Measurements from ENCODE around the gene CCDC150.

The CCDC150 gene

GRCh38 chr2:196639180-196640030, at the start of gene CCDC150:
Gene CCDC150, plus strand, starts transcription at chr2:196639715. Its CDS starts 52 bp downstream, at chr2:196639767.
- peak; percentile 44; the same call in 1 of the 2 replicates for TF ChIP-seq MAX (IDR thresholded peaks at IDR 0.05; ENCODE audit: low read depth, low read length)
- TF ChIP-seq MYC (IDR thresholded peaks at IDR 0.05; ENCODE audit: low read depth, low read length), result peak; percentile 61; the same call in 1 of the 2 replicates
- no peak for TF ChIP-seq CTCF (IDR thresholded peaks at IDR 0.05; ENCODE audit: low read depth, low read length)
- TF ChIP-seq POLR2A (IDR thresholded peaks at IDR 0.05; ENCODE audit: extremely low read depth, insufficient read length), result peak; percentile 51
- DNase-seq (ENCODE audit: low read depth), result peak; percentile 97
- H3K4me3 ChIP-seq (ENCODE audit: low read depth, low read length), result peak within 1 kb of the TSS; percentile 96

GRCh38 chr2:196590286-196590685, 49.2 kb upstream of the CCDC150 start:
- TF ChIP-seq CTCF (IDR thresholded peaks at IDR 0.05; ENCODE audit: low read depth, low read length) (no peak), MYC (IDR thresholded peaks at IDR 0.05; ENCODE audit: low read depth, low read length) (no peak)
- no peak for DNase-seq (ENCODE audit: low read depth)
- no peak overlapping the region for H3K4me3 ChIP-seq (ENCODE audit: low read depth, low read length)

GRCh38 chr2:196591004-196591403, 48.5 kb upstream of the CCDC150 start:
- H3K4me3 ChIP-seq (ENCODE audit: low read depth, low read length), result no peak overlapping the region
- DNase-seq (ENCODE audit: low read depth), result no peak
- no peak for TF ChIP-seq POLR2A (IDR thresholded peaks at IDR 0.05; ENCODE audit: extremely low read depth, insufficient read length)
- no peak for TF ChIP-seq MAX (IDR thresholded peaks at IDR 0.05; ENCODE audit: low read depth, low read length)
- no peak for TF ChIP-seq MYC (IDR thresholded peaks at IDR 0.05; ENCODE audit: low read depth, low read length)
- TF ChIP-seq CTCF (IDR thresholded peaks at IDR 0.05; ENCODE audit: low read depth, low read length), result no peak

- no peak for TF ChIP-seq CTCF (IDR thresholded peaks at IDR 0.05; ENCODE audit: low read depth, low read length)
- TF ChIP-seq POLR2A (IDR thresholded peaks at IDR 0.05; ENCODE audit: extremely low read depth, insufficient read length), result no peak
- TF ChIP-seq MAX (IDR thresholded peaks at IDR 0.05; ENCODE audit: low read depth, low read length), result no peak
- no peak for TF ChIP-seq MYC (IDR thresholded peaks at IDR 0.05; ENCODE audit: low read depth, low read length)
- DNase-seq (ENCODE audit: low read depth), result no peak
- H3K4me3 ChIP-seq (ENCODE audit: low read depth, low read length), result no peak overlapping the region
These were observed 47.9 kb upstream of the CCDC150 start for GRCh38 chr2:196591621-196592022.

GRCh38 chr2:196592331-196592910, 47.1 kb upstream of the CCDC150 start:
- TF ChIP-seq MYC (IDR thresholded peaks at IDR 0.05; ENCODE audit: low read depth, low read length) (no peak), CTCF (IDR thresholded peaks at IDR 0.05; ENCODE audit: low read depth, low read length) (no peak), MAX (IDR thresholded peaks at IDR 0.05; ENCODE audit: low read depth, low read length) (no peak), POLR2A (IDR thresholded peaks at IDR 0.05; ENCODE audit: extremely low read depth, insufficient read length) (no peak)
- DNase-seq (ENCODE audit: low read depth), result no peak
- no peak overlapping the region for H3K4me3 ChIP-seq (ENCODE audit: low read depth, low read length)
